Osteoblast (primary cell): ENCODE results near the gene CFP. TPM values are rescaled to one million over a fixed set of nuclear protein-coding genes. Genes with fewer than 3 reads are reported as not detected.
"Not testable (repeated sequence)": the region's sequence is repeated elsewhere in the genome, so short reads cannot be mapped to it uniquely, and the experiment has no call there.

Experiments
- DNase-seq: peaks from one replicate; pipeline ENCODE4 v3.0.0; 2011; ENCODE audit warnings: low spot score, mixed read lengths; ENCODE audit not compliant: insufficient read length; ENCODE audit errors: missing footprints
- H2AFZ ChIP-seq: 2 replicates; pipeline ENCODE4 v1.6.0; 2011; ENCODE audit warnings: mild to moderate bottlenecking, low read length
- H3K27ac ChIP-seq: 2 replicates; pipeline ENCODE4 v1.5.1; 2011; ENCODE audit warnings: mild to moderate bottlenecking, low read depth, low read length, moderate library complexity
- H3K27me3 ChIP-seq: 2 replicates; pipeline ENCODE4 v1.6.0; 2012; ENCODE audit warnings: mild to moderate bottlenecking, control low read depth, inconsistent platforms, low read length, moderate library complexity; ENCODE audit not compliant: insufficient read depth
- H3K36me3 ChIP-seq: 2 replicates; pipeline ENCODE4 v1.5.1; 2011; ENCODE audit warnings: mild to moderate bottlenecking, low read length, control low read depth, moderate library complexity; ENCODE audit not compliant: insufficient read depth
- H3K4me1 ChIP-seq: 2 replicates; pipeline ENCODE4 v1.5.1; 2011; ENCODE audit warnings: mild to moderate bottlenecking, low read length, control low read depth, moderate library complexity; ENCODE audit not compliant: insufficient read depth
- H3K4me2 ChIP-seq: 2 replicates; pipeline ENCODE4 v1.6.0; 2011; ENCODE audit warnings: mild to moderate bottlenecking, low read length; ENCODE audit not compliant: insufficient read depth
- H3K4me3 ChIP-seq: fragments of 200-600 bp; sonication (generic); 3 replicates; pipeline ENCODE4 v1.5.1; 2012; ENCODE audit warnings: mild to moderate bottlenecking, low read length, inconsistent platforms; ENCODE audit not compliant: insufficient read depth
- H3K79me2 ChIP-seq: 2 replicates; pipeline ENCODE4 v1.6.0; 2012; ENCODE audit warnings: mild to moderate bottlenecking, low read length, control low read depth, inconsistent platforms; ENCODE audit not compliant: insufficient read depth
- H3K9me3 ChIP-seq: 2 replicates; pipeline ENCODE4 v1.5.1; 2011; ENCODE audit warnings: low read depth, low read length, control low read depth
- H4K20me1 ChIP-seq: 2 replicates; pipeline ENCODE4 v1.6.0; 2012; ENCODE audit warnings: mild to moderate bottlenecking, low read length, control low read depth; ENCODE audit not compliant: insufficient read depth
- CTCF ChIP-seq: IDR thresholded peaks from 2 replicates; pipeline ENCODE4 v1.5.1; 2011; ENCODE audit warnings: mild to moderate bottlenecking, low read depth, low read length, moderate library complexity; ENCODE audit errors: extremely low read depth
- total RNA-seq: library from RNA; depleted of rRNA; stranded (reverse); fragments of >200 nt; gene quantifications from 2 replicates; pipeline ENCODE4 v1.2.3, GENCODE V29; 2012

Gene CFP
- total RNA-seq, 1 donor, result 0.36 TPM

GRCh38 chrX:47607091-47607490 is 22.6 kb downstream of the CFP start:
- no peak overlapping the region for H3K4me2 ChIP-seq
- no peak overlapping the region for H3K27ac ChIP-seq
- H3K4me1 ChIP-seq, result no peaks in the 10 kb centered on the region
- no peaks in the 10 kb centered on the region for H4K20me1 ChIP-seq
- no peaks in the 10 kb centered on the region for H3K79me2 ChIP-seq
- DNase-seq, result no peak
- no peaks in the 10 kb centered on the region for H3K9me3 ChIP-seq
- H3K4me3 ChIP-seq, result no peak overlapping the region
- no peaks in the 10 kb centered on the region for H3K36me3 ChIP-seq
- no peak for TF ChIP-seq CTCF
- peaks cover 4% of the 10 kb centered on the region for H3K27me3 ChIP-seq
- no peak overlapping the region for H2AFZ ChIP-seq

- TF ChIP-seq CTCF, result no peak
- H4K20me1 ChIP-seq, result no peaks in the 10 kb centered on the region
- no peak overlapping the region for H2AFZ ChIP-seq
- H3K4me3 ChIP-seq, result no peak overlapping the region
- no peak for DNase-seq
- no peaks in the 10 kb centered on the region for H3K9me3 ChIP-seq
- no peaks in the 10 kb centered on the region for H3K4me1 ChIP-seq
- H3K79me2 ChIP-seq, result no peaks in the 10 kb centered on the region
- H3K4me2 ChIP-seq, result no peak overlapping the region
- H3K27me3 ChIP-seq, result peaks cover 4% of the 10 kb centered on the region
- no peak overlapping the region for H3K27ac ChIP-seq
- no peaks in the 10 kb centered on the region for H3K36me3 ChIP-seq
Observed at GRCh38 chrX:47605024-47605423, 24.7 kb downstream of the CFP start.

- not testable (repeated sequence) for H3K4me3 ChIP-seq, DNase-seq, H3K9me3 ChIP-seq, H4K20me1 ChIP-seq, H3K4me2 ChIP-seq, H3K4me1 ChIP-seq, H3K27me3 ChIP-seq, H2AFZ ChIP-seq, H3K36me3 ChIP-seq, H3K27ac ChIP-seq, H3K79me2 ChIP-seq
Observed at GRCh38 chrX:47603125-47603524, 26.6 kb downstream of the CFP start.

GRCh38 chrX:47597222-47597621 is 32.5 kb downstream of the CFP start:
- peaks cover 12% of the 10 kb centered on the region for H3K4me1 ChIP-seq
- no peak overlapping the region for H3K27ac ChIP-seq
- H3K4me3 ChIP-seq, result no peak overlapping the region
- no peaks in the 10 kb centered on the region for H3K79me2 ChIP-seq
- no peak for TF ChIP-seq CTCF
- H2AFZ ChIP-seq, result no peak overlapping the region
- no peak overlapping the region for H3K4me2 ChIP-seq
- H3K27me3 ChIP-seq, result no peaks in the 10 kb centered on the region
- no peaks in the 10 kb centered on the region for H4K20me1 ChIP-seq
- no peaks in the 10 kb centered on the region for H3K9me3 ChIP-seq
- no peak for DNase-seq
- H3K36me3 ChIP-seq, result no peaks in the 10 kb centered on the region
